Activated CD4-positive, alpha-beta memory T cell treated with anti-CD3 and anti-CD28 coated beads for 36 hours (primary cell): ENCODE measurements around the gene VAV2. TPM values are rescaled to one million over a fixed set of nuclear protein-coding genes. Genes with fewer than 3 reads are reported as not detected.

Experiments used
- CTCF ChIA-PET: fragments of 350-600 bp; sonication (Branson Sonifier 250); formaldehyde crosslinking; loops from one replicate; lab custom pipeline; 2021; ENCODE audit warnings: antibody characterized with exemption, inconsistent platforms; lab: Charles Lee
- POLR2A ChIA-PET: fragments of 350-600 bp; sonication (Branson Sonifier 250); formaldehyde crosslinking; loops from one replicate; lab custom pipeline; 2021; ENCODE audit warnings: antibody characterized with exemption; lab: Charles Lee
- DNase-seq: peaks from one replicate; pipeline ENCODE4 v3.0.0-alpha.2; 2020
- H3K27ac Mint-ChIP-seq: one replicate; pipeline ENCODE4 v1.8.0; 2021; ENCODE audit warnings: mixed read lengths
- H3K27me3 Mint-ChIP-seq: one replicate; pipeline ENCODE4 v1.8.0; 2021; ENCODE audit warnings: mixed read lengths
- H3K36me3 Mint-ChIP-seq: one replicate; pipeline ENCODE4 v1.8.0; 2021; ENCODE audit warnings: mixed read lengths
- H3K4me1 Mint-ChIP-seq: one replicate; pipeline ENCODE4 v1.8.0; 2021; ENCODE audit warnings: low read depth, mixed read lengths
- H3K4me3 Mint-ChIP-seq: one replicate; pipeline ENCODE4 v1.8.0; 2021; ENCODE audit warnings: mild to moderate bottlenecking, mixed read lengths
- H3K9me3 Mint-ChIP-seq: one replicate; pipeline ENCODE4 v1.8.0; 2021; ENCODE audit warnings: mixed read lengths
- intact Hi-C: fragments of 100-400 bp; cut with micrococcal nuclease; formaldehyde crosslinking; loops from one replicate; pipeline ENCODE4 v1.15.1; 2023
- total RNA-seq, 2 experiments: library from RNA; stranded (reverse); gene quantifications; one replicate each; pipeline ENCODE4 v1.2.3, GENCODE V29; 2021

The VAV2 gene
- total RNA-seq, 2 experiments from 2014 or later = 4.5 to 5.3 TPM

DNA sequence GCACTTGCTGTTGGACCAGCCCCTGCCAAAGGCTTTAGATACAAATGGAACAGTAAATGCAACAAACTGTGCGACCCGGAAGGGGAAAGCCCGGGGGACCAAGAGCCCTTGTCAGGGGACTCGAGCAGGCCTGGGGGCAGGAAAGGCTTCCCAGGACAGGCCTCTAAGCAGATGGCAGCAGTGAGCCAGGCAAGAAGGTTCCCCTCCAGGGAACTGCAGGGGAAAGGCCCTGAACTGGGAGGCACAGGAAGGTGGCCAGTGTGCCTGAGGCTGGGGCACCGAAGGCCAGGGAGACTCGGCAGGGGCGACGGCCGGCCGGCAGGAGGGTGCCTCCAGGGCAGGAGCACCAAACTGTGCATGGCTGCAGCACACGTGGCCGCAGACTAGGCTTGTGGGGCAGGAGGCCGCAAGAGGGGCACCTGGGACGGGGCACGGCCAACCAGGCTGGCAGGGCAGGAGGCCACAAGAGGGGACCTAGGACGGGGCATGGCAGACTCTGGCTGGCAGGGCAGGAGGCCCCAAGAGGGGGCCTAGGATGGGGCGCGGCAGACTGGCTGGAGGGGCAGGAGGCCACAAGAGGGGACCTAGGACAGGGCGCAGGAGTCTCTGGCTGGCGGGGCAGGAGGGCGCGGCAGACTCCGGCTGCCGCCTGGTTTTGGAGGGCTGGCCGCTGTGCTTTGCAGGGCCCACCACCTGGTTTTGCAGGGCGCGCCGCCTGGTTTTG lies 10.0 kb downstream of the VAV2 start:
- Mint-ChIP-seq H3K4me3 (no peak overlapping the region), H3K4me1 (no peaks in the 10 kb centered on the region), H3K36me3 (no peaks in the 10 kb centered on the region), H3K9me3 (no peaks in the 10 kb centered on the region), H3K27ac (no peak overlapping the region), H3K27me3 (no peaks in the 10 kb centered on the region)
- CTCF ChIA-PET = no interaction called here
- intact Hi-C loops = no loop called here
- POLR2A ChIA-PET = no interaction called here
- no peak for DNase-seq

DNA sequence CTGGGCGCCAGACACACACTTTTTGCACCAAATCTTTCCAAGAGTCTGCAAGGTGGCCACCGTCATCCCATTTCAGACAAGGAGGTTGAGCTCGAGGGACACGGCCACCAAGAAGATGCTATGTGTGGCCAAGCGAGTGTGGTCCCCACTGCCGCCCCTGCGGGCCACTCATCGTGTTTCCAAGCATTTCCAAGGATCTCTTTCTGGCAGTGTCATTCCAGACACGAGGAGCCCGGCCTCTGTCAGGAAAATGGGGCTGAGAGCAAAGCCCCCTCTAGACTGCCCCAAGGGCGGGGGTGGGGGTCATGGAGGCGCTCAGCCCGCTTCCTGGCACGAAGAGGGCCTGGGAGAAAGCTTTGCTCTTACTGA lies 10.6 kb downstream of the VAV2 start:
- Mint-ChIP-seq H3K27me3 (no peaks in the 10 kb centered on the region), H3K9me3 (no peaks in the 10 kb centered on the region), H3K4me3 (no peak overlapping the region), H3K4me1 (no peaks in the 10 kb centered on the region), H3K36me3 (no peaks in the 10 kb centered on the region), H3K27ac (no peak overlapping the region)
- intact Hi-C loops = no loop called here
- POLR2A ChIA-PET = no interaction called here
- CTCF ChIA-PET = no interaction called here
- DNase-seq = no peak

DNA sequence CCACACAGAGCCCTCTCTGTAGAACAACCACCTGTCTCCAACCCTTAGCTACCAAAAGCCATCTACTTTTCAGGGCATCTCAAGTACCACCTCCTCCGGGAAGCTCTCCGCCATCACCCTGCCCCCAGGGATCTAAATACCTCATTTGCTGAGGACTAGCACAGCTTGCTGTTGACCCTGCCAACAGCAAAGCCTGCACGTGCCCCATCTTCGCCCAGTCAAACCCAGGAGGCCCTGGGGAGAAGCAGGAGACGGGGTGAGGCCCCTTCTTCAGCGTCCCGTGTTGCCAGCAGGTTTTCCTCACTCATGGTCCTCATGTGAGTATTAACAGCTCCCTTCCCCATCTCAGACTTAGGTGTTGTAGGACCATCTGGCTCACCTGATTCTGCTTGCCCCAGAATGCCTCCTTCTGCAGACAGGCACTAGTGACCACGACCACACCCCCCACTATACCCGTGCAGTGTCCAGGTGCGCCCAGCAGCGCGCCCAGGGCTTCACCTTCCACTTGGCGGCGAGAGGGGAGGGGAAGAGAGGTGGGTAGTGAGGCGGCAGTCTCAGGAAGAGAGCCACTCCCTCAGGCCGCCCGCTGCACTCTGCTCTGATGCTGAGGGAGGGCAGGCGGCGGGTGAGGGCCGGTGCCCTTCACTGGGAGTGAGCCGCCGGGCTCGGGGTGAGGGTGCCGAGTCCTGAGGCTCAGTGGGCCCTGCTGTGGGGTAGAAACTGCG lies 11.1 kb downstream of the VAV2 start:
- no peak for DNase-seq
- CTCF ChIA-PET = no interaction called here
- H3K4me3 Mint-ChIP-seq = no peak overlapping the region
- no peaks in the 10 kb centered on the region for H3K9me3 Mint-ChIP-seq
- POLR2A ChIA-PET = no interaction called here
- no peaks in the 10 kb centered on the region for H3K36me3 Mint-ChIP-seq
- no peak overlapping the region for H3K27ac Mint-ChIP-seq
- no peaks in the 10 kb centered on the region for H3K4me1 Mint-ChIP-seq
- intact Hi-C loops = no loop called here
- H3K27me3 Mint-ChIP-seq = no peaks in the 10 kb centered on the region

DNA sequence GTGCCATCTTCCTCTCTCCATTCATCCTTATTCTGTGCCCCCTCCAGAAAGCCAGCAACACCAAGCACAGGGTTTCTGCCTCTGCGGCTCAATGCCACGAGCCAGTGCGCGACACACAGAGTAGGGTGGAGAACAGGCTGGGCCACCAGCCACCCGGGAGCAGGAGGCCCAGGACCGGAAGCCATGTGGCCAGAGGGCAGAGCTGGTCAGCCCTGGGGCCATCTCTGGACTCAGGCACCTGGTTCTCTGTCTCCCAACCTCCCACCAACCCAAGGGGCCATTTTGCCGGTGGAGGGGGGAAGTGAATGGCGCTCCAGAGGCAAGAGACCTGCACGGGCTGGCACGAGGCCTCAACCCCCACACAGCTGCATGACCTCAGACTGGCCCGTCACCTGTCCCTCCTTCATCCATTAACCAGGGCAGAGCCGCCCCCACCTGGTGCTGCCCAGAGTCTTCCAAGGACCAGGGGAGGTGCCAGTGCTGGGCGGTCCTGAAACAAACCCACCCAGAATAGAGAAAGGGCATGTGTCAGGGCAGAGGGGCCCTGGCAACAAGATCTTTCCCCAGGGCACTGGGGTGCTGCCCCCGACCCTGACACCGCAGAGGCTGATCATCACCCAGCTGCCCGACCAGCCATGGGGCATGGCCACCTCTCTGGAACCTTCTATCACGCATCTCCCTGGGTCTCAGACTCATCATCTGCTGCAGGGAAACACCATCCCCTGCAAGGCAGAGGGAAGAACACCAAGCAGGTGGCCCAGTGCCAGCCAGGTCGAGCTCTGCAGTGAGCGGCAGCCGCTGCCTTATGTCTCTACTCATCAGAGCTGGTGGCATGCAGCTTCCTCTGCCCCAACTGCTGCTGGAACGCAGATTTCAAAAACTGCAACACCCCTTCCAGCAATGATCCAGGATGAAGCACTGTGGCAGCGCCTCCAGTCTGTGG lies 11.9 kb downstream of the VAV2 start:
- no peaks in the 10 kb centered on the region for H3K4me1 Mint-ChIP-seq
- H3K36me3 Mint-ChIP-seq = no peaks in the 10 kb centered on the region
- no peak for DNase-seq
- no peaks in the 10 kb centered on the region for H3K27me3 Mint-ChIP-seq
- H3K27ac Mint-ChIP-seq = no peak overlapping the region
- H3K9me3 Mint-ChIP-seq = no peaks in the 10 kb centered on the region
- H3K4me3 Mint-ChIP-seq = no peak overlapping the region
- intact Hi-C loops = no loop called here
- POLR2A ChIA-PET = no interaction called here
- CTCF ChIA-PET = no interaction called here

DNA sequence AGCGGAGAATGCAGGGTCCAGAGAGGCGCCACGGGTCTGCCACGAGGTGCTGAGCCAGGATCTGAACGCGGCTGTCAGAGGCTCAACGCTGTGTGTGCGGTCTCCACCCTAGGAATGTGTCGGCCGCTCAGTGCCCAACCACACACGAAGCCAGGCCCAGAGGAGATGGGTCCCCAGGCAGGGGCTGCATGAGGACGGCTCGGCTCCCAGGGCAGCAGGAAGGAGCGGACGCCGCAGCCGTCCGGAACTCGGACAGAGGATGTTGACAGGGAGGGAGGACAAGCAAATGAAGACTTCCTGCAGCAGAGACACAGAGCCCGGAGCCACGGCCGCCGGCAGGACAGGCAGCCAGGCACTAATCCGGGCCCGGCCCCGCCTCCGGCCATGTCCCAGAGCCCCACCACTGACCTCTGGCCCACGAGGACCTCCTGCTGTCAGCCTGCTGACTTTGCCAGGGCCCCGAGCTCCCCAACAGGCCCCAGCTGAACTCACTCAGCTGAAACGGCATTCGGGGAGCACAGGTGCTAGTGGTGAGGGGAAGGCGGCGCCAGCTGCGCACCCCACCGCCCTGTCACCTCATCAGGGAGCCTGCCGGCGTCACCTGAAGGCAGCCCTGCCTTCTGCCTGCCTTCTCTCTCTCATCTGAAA lies 12.7 kb downstream of the VAV2 start:
- CTCF ChIA-PET = no interaction called here
- H3K27me3 Mint-ChIP-seq = no peaks in the 10 kb centered on the region
- POLR2A ChIA-PET = no interaction called here
- DNase-seq = no peak
- H3K4me1 Mint-ChIP-seq = no peaks in the 10 kb centered on the region
- H3K4me3 Mint-ChIP-seq = no peak overlapping the region
- intact Hi-C loops = no loop called here
- H3K9me3 Mint-ChIP-seq = no peaks in the 10 kb centered on the region
- H3K27ac Mint-ChIP-seq = no peak overlapping the region
- no peaks in the 10 kb centered on the region for H3K36me3 Mint-ChIP-seq

DNA sequence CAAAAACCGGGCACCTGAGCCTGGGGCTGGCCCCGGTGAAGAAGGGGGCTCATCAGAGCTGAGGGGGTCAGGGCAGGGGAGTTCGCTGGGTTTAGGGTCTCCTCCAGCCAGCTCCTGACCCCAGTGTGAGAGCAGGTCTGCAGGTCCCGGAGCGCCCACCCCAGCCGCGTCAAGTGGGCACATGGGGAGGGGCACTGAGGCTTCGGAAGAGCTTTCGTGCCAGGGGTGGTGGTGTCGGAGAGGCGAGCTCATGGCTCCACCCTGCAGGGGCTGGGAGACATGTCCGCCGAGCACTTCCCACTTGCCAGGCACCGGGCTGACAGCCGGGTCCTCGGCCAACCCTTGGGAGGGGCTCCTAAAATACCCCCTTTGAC lies 13.2 kb downstream of the VAV2 start:
- ChIA-PET CTCF (interaction anchor here (0.7 kb wide), 1 partner anchor 15 kb away, joined by 3 read pairs; no protein-coding TSS in a partner anchor), POLR2A (no interaction called here)
- no peaks in the 10 kb centered on the region for H3K9me3 Mint-ChIP-seq
- H3K27me3 Mint-ChIP-seq = no peaks in the 10 kb centered on the region
- DNase-seq = no peak
- intact Hi-C loops = no loop called here
- no peak overlapping the region for H3K4me3 Mint-ChIP-seq
- no peaks in the 10 kb centered on the region for H3K36me3 Mint-ChIP-seq
- H3K27ac Mint-ChIP-seq = no peak overlapping the region
- no peaks in the 10 kb centered on the region for H3K4me1 Mint-ChIP-seq

DNA sequence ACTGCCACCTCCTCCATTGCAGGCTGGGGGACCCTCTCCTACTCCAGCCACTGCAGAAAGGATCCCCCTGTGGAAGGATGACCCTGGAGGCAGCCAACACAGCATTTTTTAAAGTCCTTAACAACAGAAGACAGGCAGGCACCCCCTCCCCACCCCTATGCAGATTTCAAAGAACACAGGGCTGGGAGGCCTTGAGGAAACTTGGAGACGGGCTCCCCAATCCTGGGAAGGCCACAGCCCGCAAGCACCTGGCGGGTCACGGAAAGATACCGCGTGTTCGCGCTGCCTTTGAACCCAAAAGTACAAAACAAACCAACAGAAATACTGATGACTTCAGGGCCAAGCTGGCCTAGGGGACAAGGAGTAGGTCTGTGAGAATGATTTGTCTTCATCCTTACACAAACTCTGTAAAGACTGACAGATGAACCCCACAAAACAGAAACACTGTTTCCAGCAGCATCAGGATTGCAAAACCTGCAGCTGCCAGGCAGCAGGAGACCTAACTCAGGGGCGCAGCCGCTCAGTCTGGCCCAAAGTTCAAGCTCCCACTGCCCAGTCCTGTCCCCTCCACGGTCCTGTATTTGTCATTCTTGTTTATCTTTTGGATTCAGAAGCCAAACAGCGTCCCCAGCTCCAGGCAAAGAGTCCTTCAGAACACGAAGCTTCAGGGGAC lies 13.8 kb downstream of the VAV2 start:
- DNase-seq = no peak
- ChIA-PET CTCF (interaction anchor here (0.7 kb wide), 1 partner anchor 16 kb away, joined by 3 read pairs; no protein-coding TSS in a partner anchor), POLR2A (interaction anchor here (0.5 kb wide), 1 partner anchor 191 kb away, joined by 3 read pairs; no protein-coding TSS in a partner anchor)
- Mint-ChIP-seq H3K4me3 (no peak overlapping the region), H3K36me3 (no peaks in the 10 kb centered on the region), H3K27me3 (no peaks in the 10 kb centered on the region), H3K9me3 (no peaks in the 10 kb centered on the region), H3K27ac (no peak overlapping the region), H3K4me1 (no peaks in the 10 kb centered on the region)
- intact Hi-C loops = no loop called here

DNA sequence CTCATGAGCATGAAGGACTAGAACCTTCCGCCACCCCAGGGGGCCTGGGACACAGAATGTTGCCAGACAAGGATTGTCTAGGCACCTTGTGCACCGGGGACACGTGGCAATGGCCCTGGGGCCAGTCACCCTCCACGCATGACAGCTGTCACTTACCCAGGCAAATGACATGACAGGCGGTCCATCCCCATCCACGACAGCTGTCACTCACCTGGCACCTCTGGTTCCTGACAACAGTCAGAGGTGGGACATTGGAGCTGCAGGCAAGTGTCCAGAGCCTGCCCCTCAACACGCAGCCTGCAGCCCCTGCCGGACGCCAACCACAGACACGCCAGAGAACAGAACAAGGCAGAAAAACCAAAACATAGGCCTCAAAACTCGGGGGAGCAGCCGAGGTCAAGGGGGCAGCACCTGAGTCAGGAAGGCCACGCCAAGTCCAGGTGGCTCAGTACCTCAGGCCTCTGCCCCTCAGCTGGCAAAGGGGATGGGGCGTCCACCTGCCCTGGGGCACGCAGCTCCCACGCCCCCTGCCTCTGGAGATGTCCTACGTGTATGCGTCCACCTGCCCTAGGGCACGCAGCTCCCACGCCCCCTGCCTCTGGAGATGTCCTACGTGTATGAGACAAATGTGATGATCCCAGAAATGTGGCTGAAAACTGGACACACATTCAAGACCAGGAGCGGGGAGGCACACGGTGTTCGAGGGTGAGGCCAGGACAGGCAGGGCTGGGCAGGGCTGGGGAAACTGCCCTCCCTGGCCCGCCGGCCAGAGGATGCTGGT lies 14.5 kb downstream of the VAV2 start:
- H3K36me3 Mint-ChIP-seq = no peaks in the 10 kb centered on the region
- no peaks in the 10 kb centered on the region for H3K4me1 Mint-ChIP-seq
- no peaks in the 10 kb centered on the region for H3K9me3 Mint-ChIP-seq
- H3K27ac Mint-ChIP-seq = no peak overlapping the region
- CTCF ChIA-PET = interaction anchor here (1.9 kb wide), 1 partner anchor 195 kb away, joined by 7 read pairs; no protein-coding TSS in a partner anchor
- DNase-seq = no peak
- no peaks in the 10 kb centered on the region for H3K27me3 Mint-ChIP-seq
- POLR2A ChIA-PET = no interaction called here
- H3K4me3 Mint-ChIP-seq = no peak overlapping the region
- intact Hi-C loops = no loop called here

DNA sequence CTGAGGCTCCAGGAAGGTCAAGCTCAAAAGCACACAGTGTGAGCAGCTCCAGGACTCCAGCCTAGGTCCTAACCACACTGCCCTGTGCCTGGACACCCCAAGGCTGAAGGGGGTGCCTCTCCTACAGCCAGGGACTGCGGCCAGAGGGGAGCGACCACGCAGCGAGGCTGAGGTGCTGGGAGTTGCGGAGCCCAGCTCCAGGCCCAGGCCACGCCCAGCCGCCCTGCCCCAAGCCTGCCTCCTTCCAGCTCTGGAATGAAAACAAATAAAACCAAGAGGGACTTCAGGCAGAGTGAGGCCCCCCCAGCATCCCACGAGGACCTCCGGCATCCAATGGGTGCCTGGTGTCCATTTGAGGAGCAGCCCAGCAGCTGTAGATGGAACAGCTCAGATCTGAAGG lies 15.2 kb downstream of the VAV2 start:
- Mint-ChIP-seq H3K36me3 (no peaks in the 10 kb centered on the region), H3K9me3 (no peaks in the 10 kb centered on the region), H3K4me1 (no peaks in the 10 kb centered on the region), H3K4me3 (no peak overlapping the region), H3K27me3 (no peaks in the 10 kb centered on the region), H3K27ac (no peak overlapping the region)
- POLR2A ChIA-PET = no interaction called here
- DNase-seq = no peak
- intact Hi-C loops = no loop called here
- CTCF ChIA-PET = interaction anchor here (1.9 kb wide), 1 partner anchor 195 kb away, joined by 7 read pairs; no protein-coding TSS in a partner anchor

DNA sequence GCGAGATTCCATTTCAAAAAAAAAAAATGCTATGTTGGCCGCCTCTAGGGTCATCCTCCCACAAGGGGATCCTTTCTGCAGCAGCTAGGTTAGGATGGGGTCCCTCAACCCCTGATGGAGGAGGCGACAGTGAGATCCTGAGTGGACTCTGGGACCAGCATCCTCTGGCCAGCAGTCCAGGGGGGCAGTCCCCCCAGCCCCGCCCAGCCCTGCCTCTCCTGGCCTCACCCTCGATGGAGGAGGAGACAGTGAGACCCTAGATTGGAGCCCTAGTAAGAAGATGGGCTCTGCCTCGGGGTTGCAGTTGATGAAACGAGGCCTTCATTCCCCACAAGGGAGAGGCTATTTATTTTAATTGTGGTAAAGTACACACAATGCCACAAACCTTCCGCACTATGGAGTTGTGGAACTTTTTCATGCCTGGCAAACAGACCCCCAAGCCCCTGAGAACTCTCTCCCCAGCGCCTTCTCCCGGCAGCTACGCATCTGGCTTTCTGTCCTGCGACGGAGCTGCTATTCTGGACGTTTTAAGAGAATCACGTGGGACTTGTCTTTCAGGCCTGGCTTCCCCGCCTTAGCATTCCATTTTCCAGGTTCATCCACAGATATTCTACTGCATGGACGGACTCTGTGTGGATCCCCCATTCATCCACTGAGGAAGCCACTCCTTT lies 15.8 kb downstream of the VAV2 start:
- ChIA-PET POLR2A (no interaction called here), CTCF (interaction anchor here (1.9 kb wide), 1 partner anchor 194 kb away, joined by 7 read pairs; no protein-coding TSS in a partner anchor)
- H3K9me3 Mint-ChIP-seq = no peaks in the 10 kb centered on the region
- intact Hi-C loops = no loop called here
- H3K27me3 Mint-ChIP-seq = no peaks in the 10 kb centered on the region
- no peak overlapping the region for H3K4me3 Mint-ChIP-seq
- H3K27ac Mint-ChIP-seq = no peak overlapping the region
- no peaks in the 10 kb centered on the region for H3K36me3 Mint-ChIP-seq
- no peak for DNase-seq
- no peaks in the 10 kb centered on the region for H3K4me1 Mint-ChIP-seq
